GM23338 (cell line): Measurements from ENCODE around the gene B3GAT2. TPM values are rescaled to one million over a fixed set of nuclear protein-coding genes. Genes with fewer than 3 reads are reported as not detected.

ENCODE experiments used
- ATAC-seq: fragments of 200-7000 bp; cut with Tn5 transposase; 3 replicates; pipeline ENCODE4 v1.9.1; 2020
- DNase-seq: peaks from one replicate; pipeline ENCODE4 v3.0.0-alpha.2; 2015; ENCODE audit warnings: low spot score
- H2AFZ ChIP-seq: fragments of 200-600 bp; sonication (generic); 2 replicates; pipeline ENCODE4 v1.8.0; 2016; ENCODE audit warnings: antibody characterized with exemption, mild to moderate bottlenecking, moderate library complexity
- H3F3A ChIP-seq: fragments of 200-600 bp; sonication (generic); replicated peaks from 2 replicates; pipeline ENCODE4 v1.8.0; 2017; ENCODE audit warnings: antibody characterized with exemption, mixed run types, low read depth
- H3K27ac ChIP-seq: fragments of 200-600 bp; sonication (generic); 2 replicates; pipeline ENCODE4 v1.6.1; 2016; ENCODE audit warnings: low read depth
- H3K27me3 ChIP-seq: fragments of 200-600 bp; sonication (generic); 2 replicates; pipeline ENCODE4 v1.8.0; 2016; ENCODE audit warnings: mild to moderate bottlenecking, mixed run types, moderate library complexity; ENCODE audit not compliant: insufficient read depth
- H3K36me3 ChIP-seq: fragments of 200-600 bp; sonication (generic); 2 replicates; pipeline ENCODE4 v1.8.0; 2016; ENCODE audit warnings: mild to moderate bottlenecking; ENCODE audit not compliant: insufficient read depth
- H3K4me1 ChIP-seq: fragments of 200-600 bp; sonication (generic); 2 replicates; pipeline ENCODE4 v1.8.0; 2016; ENCODE audit warnings: mild to moderate bottlenecking, moderate library complexity; ENCODE audit not compliant: insufficient read depth
- H3K4me2 ChIP-seq: fragments of 200-600 bp; sonication (generic); 2 replicates; pipeline ENCODE4 v1.7.1; 2017; ENCODE audit warnings: mixed run types
- H3K4me3 ChIP-seq: fragments of 200-600 bp; sonication (generic); 2 replicates; pipeline ENCODE4 v1.6.1; 2016; ENCODE audit warnings: mixed run types
- H3K79me2 ChIP-seq: fragments of 200-600 bp; sonication (generic); replicated peaks from 2 replicates; pipeline ENCODE4 v1.8.0; 2017; ENCODE audit warnings: mild to moderate bottlenecking; ENCODE audit not compliant: insufficient read depth
- H3K9me2 ChIP-seq: fragments of 200-600 bp; sonication (generic); 2 replicates; pipeline ENCODE4 v1.8.0; 2017; ENCODE audit not compliant: insufficient read depth
- H4K20me1 ChIP-seq: fragments of 200-600 bp; sonication (generic); replicated peaks from 2 replicates; pipeline ENCODE4 v1.8.0; 2017; ENCODE audit warnings: mild to moderate bottlenecking; ENCODE audit not compliant: insufficient read depth
- H3K27ac Mint-ChIP-seq: 2 replicates; pipeline ENCODE4 v1.8.0; 2020; ENCODE audit warnings: inconsistent platforms, mild to moderate bottlenecking, moderate library complexity, mixed read lengths
- H3K27me3 Mint-ChIP-seq: 3 replicates; pipeline ENCODE4 v1.8.0; 2022; ENCODE audit warnings: low read depth, mild to moderate bottlenecking, moderate library complexity, mixed read lengths, inconsistent platforms; ENCODE audit not compliant: insufficient read depth, poor library complexity
- H3K36me3 Mint-ChIP-seq: 3 replicates; pipeline ENCODE4 v1.8.0; 2021; ENCODE audit warnings: low read depth, mild to moderate bottlenecking, inconsistent platforms, moderate library complexity, mixed read lengths
- H3K4me1 Mint-ChIP-seq: 3 replicates; pipeline ENCODE4 v1.8.0; 2020; ENCODE audit warnings: mild to moderate bottlenecking, inconsistent platforms, mixed read lengths
- H3K4me3 Mint-ChIP-seq: 3 replicates; pipeline ENCODE4 v1.8.0; 2021; ENCODE audit warnings: moderate library complexity, mild to moderate bottlenecking, inconsistent platforms, mixed read lengths
- H3K9me3 Mint-ChIP-seq: 3 replicates; pipeline ENCODE4 v1.8.0; 2020; ENCODE audit warnings: moderate library complexity, mild to moderate bottlenecking, inconsistent platforms, mixed read lengths
- CREB1 ChIP-seq: fragments of 250-450 bp; sonication (Bioruptor Pico); IDR thresholded peaks from 2 replicates; pipeline ENCODE4 v1.5.0; 2020; ENCODE audit warnings: low read depth, mild to moderate bottlenecking, moderate library complexity
- CTCF ChIP-seq, 2 experiments: fragments of 200-600 bp in 1 of 2; sonication (generic) in 1 of 2; conservative IDR thresholded peaks; 2 replicates each; pipeline versions ENCODE4 v1.5.1 to v1.6.1; 2016 to 2017; ENCODE audit warnings: antibody characterized with exemption in 2 of 2, low read depth in 2 of 2, mild to moderate bottlenecking in 2 of 2, moderate library complexity in 1 of 2
- ETS1 ChIP-seq: IDR thresholded peaks from 2 replicates; pipeline ENCODE4 v1.6.1; 2016; ENCODE audit warnings: antibody characterized with exemption
- EZH2 ChIP-seq: fragments of 200-600 bp; sonication (generic); IDR thresholded peaks from one replicate; pipeline ENCODE4 v1.8.0; 2017; ENCODE audit warnings: antibody characterized with exemption, mild to moderate bottlenecking, low read depth; ENCODE audit not compliant: unreplicated experiment
- EZH2phosphoT487 ChIP-seq: fragments of 200-600 bp; sonication (generic); IDR thresholded peaks from one replicate; pipeline ENCODE4 v1.8.1; 2018; ENCODE audit warnings: antibody characterized with exemption; ENCODE audit not compliant: unreplicated experiment
- JUNB ChIP-seq: IDR thresholded peaks from one replicate; pipeline ENCODE4 v1.6.1; 2016; ENCODE audit warnings: antibody characterized with exemption; ENCODE audit not compliant: unreplicated experiment
- NANOG ChIP-seq: IDR thresholded peaks from 2 replicates; pipeline ENCODE4 v1.6.1; 2016; ENCODE audit warnings: antibody characterized with exemption, borderline replicate concordance
- POLR2AphosphoS5 ChIP-seq: IDR thresholded peaks from 2 replicates; pipeline ENCODE4 v1.6.1; 2016; ENCODE audit warnings: antibody characterized with exemption, low read depth
- REST ChIP-seq: IDR thresholded peaks from one replicate; pipeline ENCODE4 v1.6.1; 2018; ENCODE audit warnings: antibody characterized with exemption; ENCODE audit not compliant: unreplicated experiment
- STAT1 ChIP-seq: IDR thresholded peaks from one replicate; pipeline ENCODE4 v1.6.1; 2016; ENCODE audit warnings: antibody characterized with exemption; ENCODE audit not compliant: unreplicated experiment
- ZNF114 ChIP-seq: fragments of 250-450 bp; sonication (Bioruptor Pico); IDR thresholded peaks from 2 replicates; pipeline ENCODE4 v1.5.0; 2020; ENCODE audit warnings: mild to moderate bottlenecking, moderate library complexity
- ZNF331 ChIP-seq: fragments of 250-450 bp; sonication (Bioruptor Pico); IDR thresholded peaks from 2 replicates; pipeline ENCODE4 v1.5.0; 2020; ENCODE audit warnings: low read depth, mild to moderate bottlenecking, moderate library complexity
- ZNF462 ChIP-seq: fragments of 250-450 bp; sonication (Bioruptor Pico); IDR thresholded peaks from 2 replicates; pipeline ENCODE4 v1.5.0; 2020; ENCODE audit warnings: mild to moderate bottlenecking, moderate library complexity
- polyA plus RNA-seq: library from polyadenylated mRNA; unstranded; fragments of >200 nt; fragmentation: Nextera tagmentation; extraction: Ambion mirVana; gene quantifications from 2 replicates; pipeline ENCODE4 v1.2.1, GENCODE V29; 2016
- total RNA-seq: library from RNA; depleted of rRNA; stranded (reverse); fragments of >200 nt; shearing (Covaris generic); gene quantifications from 2 replicates; pipeline ENCODE4 v1.2.3, GENCODE V29; 2014

B3GAT2 gene
- total and polyA plus RNA-seq, 2 experiments from 2014 or later: 1.7 to 1.8 TPM

- TF ChIP-seq ZNF331 (CRISPR knock-in tag) (no peak), EZH2phosphoT487 (no peak), CREB1 (CRISPR knock-in tag) (no peak), EZH2 (no peak), NANOG (no peak), ZNF462 (CRISPR knock-in tag) (no peak)
Observed at GRCh38 chr6:70997379-70997778, 40.5 kb upstream of the B3GAT2 start (continued).

GRCh38 chr6:70996106-70996505 lies 39.2 kb upstream of the B3GAT2 start:
- H3K9me3 Mint-ChIP-seq: no peaks in the 10 kb centered on the region; the same call in 2 of the 3 replicates
- peaks cover 6% of the 10 kb centered on the region; the same call in 1 of the 2 replicates for H3K9me2 ChIP-seq
- no peaks in the 10 kb centered on the region for H3K36me3 Mint-ChIP-seq
- no peak overlapping the region for H3K4me3 ChIP-seq
- no peak overlapping the region for H2AFZ ChIP-seq
- no peak overlapping the region for H3K27ac ChIP-seq
- no peaks in the 10 kb centered on the region for H3K27me3 ChIP-seq
- no peak overlapping the region for H3K4me2 ChIP-seq
- peaks cover 11% of the 10 kb centered on the region for H3K4me1 Mint-ChIP-seq
- H3K27ac Mint-ChIP-seq: no peak overlapping the region
- H3K4me3 Mint-ChIP-seq: no peak overlapping the region
- no peaks in the 10 kb centered on the region for H3K36me3 ChIP-seq
- H3K79me2 ChIP-seq: no peaks in the 10 kb centered on the region
- H4K20me1 ChIP-seq: no peaks in the 10 kb centered on the region
- H3F3A ChIP-seq: no peaks in the 10 kb centered on the region
- DNase-seq (no peak), ATAC-seq (no peak)
- H3K27me3 Mint-ChIP-seq: peaks cover 4% of the 10 kb centered on the region
- no peaks in the 10 kb centered on the region for H3K4me1 ChIP-seq
- TF ChIP-seq CTCF (conservative IDR thresholded peaks at IDR 0.05; ENCODE audit: low read depth in 2 of 2) (no peak), EZH2phosphoT487 (no peak), POLR2AphosphoS5 (no peak), NANOG (no peak), ZNF114 (CRISPR knock-in tag) (no peak), ZNF331 (CRISPR knock-in tag) (no peak), REST (no peak), JUNB (no peak), CREB1 (CRISPR knock-in tag) (no peak), ETS1 (no peak), STAT1 (no peak)
